K562 (cell line): Measurements from ENCODE around the gene EPHA2. TPM values are rescaled to one million over a fixed set of nuclear protein-coding genes. Genes with fewer than 3 reads are reported as not detected.

Experiments
- ATAC-seq: fragments of 200-7000 bp; cut with Tn5 transposase; 3 replicates; pipeline ENCODE4 v1.9.1; 2020; ENCODE audit warnings: moderate library complexity
- BruUV-seq: library from RNA; stranded (reverse); fragments of 400-500 nt; replicated peaks from 2 replicates; lab custom pipeline; 2021; lab: Mats Ljungman, UMichigan
- CTCF ChIA-PET: fragments of 300-600 bp; formaldehyde crosslinking; extraction: SDS; loops from one replicate; lab custom pipeline; 2021; ENCODE audit warnings: low intra/inter-chr PET ratio; lab: Yijun Ruan, JAX
- POLR2A ChIA-PET: fragments of 300-600, 350-650 bp; sonication (Branson Sonifier 250); formaldehyde crosslinking; extraction: SDS; loops from one replicate; lab custom pipeline; 2021; ENCODE audit warnings: antibody characterized with exemption, inconsistent platforms; lab: Yijun Ruan, JAX
- DNase-seq, 4 experiments: peaks; one replicate each; pipeline versions ENCODE4 v3.0.0 to v3.0.0-alpha.2; 2011 to 2018; ENCODE audit warnings: low spot score in 3 of 4, mixed read lengths in 3 of 4; ENCODE audit errors: extremely low read depth in 1 of 4
- FAIRE-seq: peaks from 2 replicates; lab custom pipeline; 2011; peaks lifted over from hg19 to GRCh38; lab: Jason Lieb, UNC
- H2AFZ ChIP-seq: 2 replicates; pipeline ENCODE4 v1.6.0; 2011; ENCODE audit warnings: low read depth, low read length, control low read depth, inconsistent platforms
- H3K27ac ChIP-seq: fragments of 200-600 bp; 3 replicates; pipeline ENCODE4 v1.8.0; 2011; ENCODE audit warnings: low read depth, mild to moderate bottlenecking, control low read depth, inconsistent platforms, low read length, moderate library complexity, mixed read lengths; ENCODE audit errors: extremely low read depth
- H3K27me3 ChIP-seq, 2 experiments: fragments of 300-600 bp in 1 of 2; 2 replicates in 1 of 2; 3 replicates in 1 of 2; pipeline versions ENCODE4 v1.6.0 to v1.8.0; 2011; ENCODE audit warnings: inconsistent platforms in 2 of 2, low read length in 2 of 2, mild to moderate bottlenecking in 1 of 2, mixed read lengths in 1 of 2, moderate library complexity in 1 of 2; ENCODE audit not compliant: control insufficient read depth in 2 of 2, insufficient read depth in 2 of 2
- H3K36me3 ChIP-seq: fragments of 300-600 bp; 3 replicates; pipeline ENCODE4 v1.8.0; 2011; ENCODE audit warnings: mild to moderate bottlenecking, low read length, inconsistent platforms; ENCODE audit not compliant: control insufficient read depth, insufficient read depth
- H3K4me1 ChIP-seq, 2 experiments: fragments of 200-600 bp in 1 of 2; replicated peaks in 1 of 2; 2 replicates in 1 of 2; 3 replicates in 1 of 2; pipeline versions ENCODE4 v1.5.1 to v1.8.0; 2011; ENCODE audit warnings: inconsistent platforms in 2 of 2, low read length in 2 of 2, mild to moderate bottlenecking in 1 of 2, mixed read lengths in 1 of 2, moderate library complexity in 1 of 2; ENCODE audit not compliant: control insufficient read depth in 2 of 2, insufficient read depth in 2 of 2
- H3K4me2 ChIP-seq: 2 replicates; pipeline ENCODE4 v1.6.1; 2011; ENCODE audit warnings: low read length, control low read depth, inconsistent platforms, mixed read lengths; ENCODE audit not compliant: insufficient read depth
- H3K4me3 ChIP-seq: fragments of 200-600 bp; sonication (generic), shearing (Covaris generic); 2 replicates; pipeline ENCODE4 v1.5.1; 2016; ENCODE audit warnings: control low read depth, inconsistent platforms
- H3K79me2 ChIP-seq: fragments of 200-600 bp; 3 replicates; pipeline ENCODE4 v1.8.0; 2011; ENCODE audit warnings: low read length, inconsistent platforms; ENCODE audit not compliant: control insufficient read depth, insufficient read depth
- H3K9ac ChIP-seq, 2 experiments: 2 replicates each; pipeline versions ENCODE4 v1.6.0 to v1.6.1; 2011; ENCODE audit warnings: low read depth in 2 of 2, low read length in 2 of 2, control low read depth in 1 of 2, inconsistent platforms in 1 of 2, mild to moderate bottlenecking in 1 of 2, mixed read lengths in 1 of 2; ENCODE audit not compliant: insufficient read depth in 1 of 2
- H3K9me1 ChIP-seq: one replicate; pipeline ENCODE4 v1.6.0; 2011; ENCODE audit warnings: inconsistent platforms, mild to moderate bottlenecking, low read length, moderate library complexity; ENCODE audit not compliant: control insufficient read depth, insufficient read depth
- H3K9me3 ChIP-seq: replicated peaks from 2 replicates; pipeline ENCODE4 v1.5.1; 2011; ENCODE audit warnings: low read depth, low read length, inconsistent platforms; ENCODE audit not compliant: control insufficient read depth, insufficient read depth
- H4K20me1 ChIP-seq: replicated peaks from 2 replicates; pipeline ENCODE4 v1.6.1; 2011; ENCODE audit warnings: low read length, inconsistent platforms, mixed read lengths; ENCODE audit not compliant: control insufficient read depth, insufficient read depth
- BACH1 ChIP-seq: fragments of 200-800 bp; sonication (Bioruptor generic); IDR thresholded peaks from 2 replicates; pipeline ENCODE4 v1.6.1; 2016; ENCODE audit warnings: missing genetic modification characterization, missing compliant biosample characterization
- IRF9 ChIP-seq: fragments of 450-650 bp; IDR thresholded peaks from 2 replicates; pipeline ENCODE4 v1.6.1; 2016; ENCODE audit warnings: missing biosample characterization, missing genetic modification characterization
- PRDM10 ChIP-seq: fragments of 450-650 bp; IDR thresholded peaks from 2 replicates; pipeline ENCODE4 v1.6.1; 2018; ENCODE audit not compliant: partially characterized antibody
- RFX7 ChIP-seq: fragments of 250-450 bp; sonication (Bioruptor Pico); IDR thresholded peaks from 2 replicates; pipeline ENCODE4 v1.5.1; 2021; ENCODE audit warnings: mild to moderate bottlenecking
- SIRT6 ChIP-seq: IDR thresholded peaks from one replicate; pipeline ENCODE4 v1.6.1; 2012; ENCODE audit warnings: low read depth, mild to moderate bottlenecking, control low read depth, inconsistent platforms, low read length, moderate library complexity
- SMARCE1 ChIP-seq: fragments of 450-650 bp; IDR thresholded peaks from 2 replicates; pipeline ENCODE4 v1.7.1; 2016; ENCODE audit warnings: mild to moderate bottlenecking
- ZNF140 ChIP-seq: fragments of 250-450 bp; sonication (Bioruptor Pico); IDR thresholded peaks from 2 replicates; pipeline ENCODE4 v1.8.0; 2021; ENCODE audit warnings: moderate library complexity, mild to moderate bottlenecking, inconsistent platforms
- ZNF143 ChIP-seq: sonication (generic); formaldehyde crosslinking; IDR thresholded peaks from 2 replicates; pipeline ENCODE4 v1.9.0; 2022; ENCODE audit warnings: mild to moderate bottlenecking, missing genetic modification reagents
- ZNF282 ChIP-seq: sonication (generic); formaldehyde crosslinking; IDR thresholded peaks from 2 replicates; pipeline ENCODE4 v1.8.1; 2023; ENCODE audit warnings: missing genetic modification reagents
- ZNF696 ChIP-seq: fragments of 250-450 bp; sonication (Bioruptor Pico); conservative IDR thresholded peaks from 2 replicates; pipeline ENCODE4 v1.4.0; 2020; ENCODE audit warnings: mild to moderate bottlenecking, moderate library complexity
- ZNF778 ChIP-seq: fragments of 450-650 bp; formaldehyde crosslinking; IDR thresholded peaks from 2 replicates; pipeline ENCODE4 v1.4.0; 2020; ENCODE audit warnings: mild to moderate bottlenecking, moderate library complexity
- WGBS: fragments of 100-300 bp; shearing (Covaris generic); methylation state at CpG from one replicate; pipeline ENCODE4 v1.1.6; 2016; ENCODE audit warnings: low coverage, mixed read lengths; ENCODE audit not compliant: insufficient coverage; ENCODE audit errors: missing lambda C conversion rate; 5-methylcytosine and 5-hydroxymethylcytosine counted together
- in situ Hi-C: fragments of 300-500 bp; cut with MboI; formaldehyde crosslinking; loops from 4 replicates; pipeline ENCODE4 v1.15.0; 2018; ENCODE audit warnings: inconsistent platforms, mixed read lengths
- intact Hi-C: fragments of 100-400 bp; cut with micrococcal nuclease; formaldehyde crosslinking; loops from 2 replicates; pipeline ENCODE4 v1.14.2; 2022
- polyA plus RNA-seq, 8 experiments: library from polyadenylated mRNA; depleted of rRNA in 4 of 8; stranded (reverse) in 5 of 8; unstranded in 3 of 8; fragments of >200 nt; fragmentation: Nextera tagmentation in 2 of 8; fragmentation: Illumina TruSeq in 1 of 8; extraction: Ambion mirVana in 2 of 8; extraction: Trizol in 1 of 8; gene quantifications; 2 replicates each; pipeline versions ENCODE4 v1.2.1 to v1.2.3, GENCODE V29; 2011 to 2014; ENCODE audit warnings: inconsistent platforms in 1 of 8, missing spikeins in 1 of 8
- total RNA-seq, 7 experiments: library from RNA; depleted of rRNA in 6 of 7; stranded (reverse); fragments of >200 nt in 6 of 7; fragmentation: Illumina TruSeq in 2 of 7; extraction: Trizol in 2 of 7; gene quantifications; 2 replicates each; pipeline versions ENCODE4 v1.2.1 to v1.2.3, GENCODE V29; 2011 to 2021; ENCODE audit warnings: low replicate concordance in 1 of 7

The EPHA2 gene
- total and polyA plus RNA-seq, 9 of the 15 experiments (the other 6 are each of a cell fraction or from before 2014, with no cell fraction given) = 0.04 to 0.40 (median 0.07) TPM; not detected in 4

GRCh38 chr1:16078925-16079656, 76.8 kb downstream of the EPHA2 start (continued):
- TF ChIP-seq PRDM10 = peak; percentile 51

- FAIRE-seq (no peak), DNase-seq (no peak), ATAC-seq (no peak)
- Histone ChIP-seq H3K79me2 (no peaks in the 10 kb centered on the region), H3K9ac (no peak overlapping the region), H2AFZ (no peak overlapping the region), H3K36me3 (no peaks in the 10 kb centered on the region), H3K4me2 (no peak overlapping the region), H3K9me3 (no peaks in the 10 kb centered on the region), H3K27me3 (peaks cover 0 to 3% of the 10 kb centered on the region in 2 experiments; a peak in 1 of 5 replicates), H3K4me3 (no peak overlapping the region), H3K27ac (no peak overlapping the region), H3K4me1 (peaks cover 19 to 37% of the 10 kb centered on the region in 2 experiments; a peak in 4 of 5 replicates), H4K20me1 (no peaks in the 10 kb centered on the region), H3K9me1 (no peaks in the 10 kb centered on the region)
- BruUV-seq = no TSS peak
- in situ Hi-C loops (no loop called here), intact Hi-C loops (loop anchor here (2.0 kb wide), 1 partner anchor 109 kb away; no protein-coding TSS in a partner anchor)
- POLR2A ChIA-PET = interaction anchor here (0.6 to 1.3 kb wide), 3 partner anchors 63 to 127 kb away, joined by 3 read pairs; no protein-coding TSS in a partner anchor
- WGBS = 12% methylated on average over 12 of the region's 12 CpGs
- TF ChIP-seq ZNF778 (CRISPR knock-in tag) (no peak), ZNF696 (CRISPR knock-in tag) (no peak), ZNF140 (CRISPR knock-in tag) (no peak), ZNF143 (CRISPR knock-in tag) (no peak), ZNF282 (CRISPR knock-in tag) (no peak), RFX7 (no peak), SMARCE1 (no peak), BACH1 (no peak), IRF9 (tag) (no peak), SIRT6 (no peak)
- CTCF ChIA-PET = interaction anchor here (3.8 to 9.0 kb wide), 2 partner anchors 109 to 167 kb away, joined by 38 to 208 read pairs; no protein-coding TSS in a partner anchor
Observed at GRCh38 chr1:16077406-16078245, 78.2 kb downstream of the EPHA2 start.
